Lower lobe of right lung (tissue), 2 donors: Measurements from ENCODE around the gene IFRD1. TPM values are rescaled to one million over a fixed set of nuclear protein-coding genes. Genes with fewer than 3 reads are reported as not detected.

Experiments
- ATAC-seq, 2 donors: fragments of 200-7000 bp; cut with Tn5 transposase; one replicate each; pipeline ENCODE4 v1.9.1; 2020 to 2022; ENCODE audit warnings: mild to moderate bottlenecking in 2 of 2, moderate library complexity in 2 of 2
- DNase-seq: peaks from one replicate; pipeline ENCODE4 v3.0.0-alpha.2; 2020
- H3K27ac ChIP-seq: fragments of 200-600 bp; one replicate; pipeline ENCODE4 v1.8.0; 2022
- H3K27me3 ChIP-seq: fragments of 200-600 bp; one replicate; pipeline ENCODE4 v1.8.0; 2022; ENCODE audit warnings: low read depth
- H3K36me3 ChIP-seq: fragments of 200-600 bp; one replicate; pipeline ENCODE4 v1.8.0; 2022; ENCODE audit warnings: mild to moderate bottlenecking
- H3K4me1 ChIP-seq: fragments of 200-600 bp; one replicate; pipeline ENCODE4 v1.8.0; 2022
- H3K4me3 ChIP-seq: fragments of 200-600 bp; one replicate; pipeline ENCODE4 v1.8.0; 2022; ENCODE audit warnings: mild to moderate bottlenecking
- H3K9me3 ChIP-seq: fragments of 200-600 bp; one replicate; pipeline ENCODE4 v1.8.0; 2022
- intact Hi-C: fragments of 100-400 bp; cut with DNase I; formaldehyde crosslinking; loops from one replicate; pipeline ENCODE4 v1.11.0; 2022
- total RNA-seq: library from RNA; stranded (reverse); fragmentation: NEBNext Ultra II Directional; extraction: Animal tissue kit (Norgen Biotek cat#: 25700); gene quantifications from one replicate; pipeline ENCODE4 v1.2.1, GENCODE V29; 2021
- TF ChIP-seq, protein P1 (sequence below): fragments of 200-600 bp; IDR thresholded peaks from one replicate; pipeline ENCODE4 v1.8.0; 2022; ENCODE audit warnings: antibody characterized with exemption, mild to moderate bottlenecking
- donor health status: DM: no; HTN: yes; CAD: no; lungs with severe emphysema.

The IFRD1 gene
- total RNA-seq, 1 donor from 2014 or later, result 46.9 TPM

DNA sequence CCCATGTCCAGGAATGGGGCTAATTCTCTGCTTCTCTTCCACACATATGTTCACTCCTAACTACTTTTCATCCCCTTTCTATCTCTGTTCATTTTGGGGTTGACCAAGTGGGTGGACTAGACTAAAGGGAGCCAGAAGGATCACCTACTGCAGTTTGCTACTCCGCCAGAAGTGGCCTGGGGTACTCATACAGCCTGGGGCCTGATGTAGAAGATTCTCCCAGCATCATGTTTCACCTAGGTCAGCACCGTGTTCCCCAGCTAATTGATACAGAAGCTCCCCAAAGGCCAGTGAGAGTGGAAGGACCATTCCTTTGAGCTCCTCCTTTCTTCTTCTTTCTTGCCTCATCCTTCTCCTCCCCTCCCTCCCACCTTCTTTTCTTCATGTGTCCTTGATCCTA is 19.6 kb upstream of the IFRD1 start:
- intact Hi-C loops, result no loop called here
- H3K27ac ChIP-seq, result no peak overlapping the region
- TF ChIP-seq, protein P1, sequence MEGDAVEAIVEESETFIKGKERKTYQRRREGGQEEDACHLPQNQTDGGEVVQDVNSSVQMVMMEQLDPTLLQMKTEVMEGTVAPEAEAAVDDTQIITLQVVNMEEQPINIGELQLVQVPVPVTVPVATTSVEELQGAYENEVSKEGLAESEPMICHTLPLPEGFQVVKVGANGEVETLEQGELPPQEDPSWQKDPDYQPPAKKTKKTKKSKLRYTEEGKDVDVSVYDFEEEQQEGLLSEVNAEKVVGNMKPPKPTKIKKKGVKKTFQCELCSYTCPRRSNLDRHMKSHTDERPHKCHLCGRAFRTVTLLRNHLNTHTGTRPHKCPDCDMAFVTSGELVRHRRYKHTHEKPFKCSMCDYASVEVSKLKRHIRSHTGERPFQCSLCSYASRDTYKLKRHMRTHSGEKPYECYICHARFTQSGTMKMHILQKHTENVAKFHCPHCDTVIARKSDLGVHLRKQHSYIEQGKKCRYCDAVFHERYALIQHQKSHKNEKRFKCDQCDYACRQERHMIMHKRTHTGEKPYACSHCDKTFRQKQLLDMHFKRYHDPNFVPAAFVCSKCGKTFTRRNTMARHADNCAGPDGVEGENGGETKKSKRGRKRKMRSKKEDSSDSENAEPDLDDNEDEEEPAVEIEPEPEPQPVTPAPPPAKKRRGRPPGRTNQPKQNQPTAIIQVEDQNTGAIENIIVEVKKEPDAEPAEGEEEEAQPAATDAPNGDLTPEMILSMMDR, result no peak
- H3K4me1 ChIP-seq, result no peaks in the 10 kb centered on the region
- DNase-seq (no peak), ATAC-seq (no peak)
- H3K36me3 ChIP-seq, result no peaks in the 10 kb centered on the region
- H3K9me3 ChIP-seq, result no peaks in the 10 kb centered on the region
- no peaks in the 10 kb centered on the region for H3K27me3 ChIP-seq
- no peak overlapping the region for H3K4me3 ChIP-seq

DNA sequence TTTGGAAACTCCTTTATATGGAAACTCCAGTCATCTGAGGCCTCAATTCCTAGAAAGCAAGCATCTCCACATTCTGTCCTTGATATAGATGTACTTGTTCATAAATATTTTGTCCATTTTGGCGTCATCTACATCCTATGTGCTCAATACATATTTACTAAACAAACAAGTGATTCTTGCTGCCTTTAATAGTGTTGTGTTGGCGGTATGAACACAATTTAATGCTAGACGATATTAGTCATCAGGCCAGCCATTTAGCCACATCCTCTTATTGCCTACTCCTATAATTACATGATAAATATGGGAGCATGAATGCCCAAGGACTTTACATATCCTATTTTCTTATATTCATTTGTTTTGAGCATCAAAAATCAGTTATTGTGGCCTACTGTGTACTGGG is 18.5 kb upstream of the IFRD1 start:
- Histone ChIP-seq H3K4me1 (no peaks in the 10 kb centered on the region), H3K9me3 (no peaks in the 10 kb centered on the region), H3K27me3 (no peaks in the 10 kb centered on the region), H3K27ac (no peak overlapping the region), H3K4me3 (no peak overlapping the region), H3K36me3 (no peaks in the 10 kb centered on the region)
- intact Hi-C loops, result no loop called here
- ATAC-seq (no peak), DNase-seq (no peak)
- TF ChIP-seq, protein P1, result no peak

DNA sequence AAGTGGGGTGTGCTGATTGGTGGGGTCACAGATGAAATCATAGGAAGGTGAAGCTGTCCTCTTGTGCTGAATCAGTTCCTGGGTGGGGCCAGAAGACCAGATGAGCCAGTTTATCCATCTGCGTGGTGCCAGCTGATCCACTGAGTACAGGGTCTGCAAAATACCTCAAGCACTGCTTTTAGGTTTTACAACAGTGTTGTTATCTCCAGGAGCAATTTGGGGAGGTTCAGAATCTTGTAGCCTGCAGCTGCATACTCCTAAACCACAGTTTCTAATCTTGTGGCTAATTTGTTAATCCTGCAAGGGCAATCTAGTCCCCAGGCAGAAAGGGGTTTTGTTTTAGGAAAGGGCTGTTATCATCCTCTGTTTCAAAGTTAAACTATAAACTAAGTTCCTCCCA is 17.0 kb upstream of the IFRD1 start:
- intact Hi-C loops, result no loop called here
- DNase-seq, result no peak
- H3K4me1 ChIP-seq, result no peaks in the 10 kb centered on the region
- no peaks in the 10 kb centered on the region for H3K9me3 ChIP-seq
- no peaks in the 10 kb centered on the region for H3K27me3 ChIP-seq
- TF ChIP-seq, protein P1, result no peak
- no peak overlapping the region for H3K27ac ChIP-seq
- H3K4me3 ChIP-seq, result no peak overlapping the region
- ATAC-seq, result no peak
- no peaks in the 10 kb centered on the region for H3K36me3 ChIP-seq

DNA sequence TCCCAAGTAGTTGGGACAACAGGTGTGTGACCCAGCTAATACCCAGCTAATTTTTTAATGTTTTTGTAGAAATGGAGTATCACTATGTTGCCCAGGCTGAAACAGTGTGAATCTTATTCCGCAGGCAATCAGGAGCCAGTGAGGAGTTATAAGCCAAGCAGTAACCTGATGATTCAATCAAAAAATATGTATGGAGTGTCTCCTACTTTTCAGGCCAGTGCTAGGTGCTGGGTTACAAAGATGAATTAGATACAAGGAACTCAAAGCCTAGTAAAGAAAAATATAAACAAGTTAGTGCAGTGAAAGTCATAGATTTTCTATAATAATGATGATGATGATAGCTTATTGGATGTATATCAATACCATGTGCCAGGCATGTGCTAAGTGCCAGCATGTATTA is 13.2 kb upstream of the IFRD1 start:
- Histone ChIP-seq H3K36me3 (no peaks in the 10 kb centered on the region), H3K4me3 (no peak overlapping the region), H3K27me3 (no peaks in the 10 kb centered on the region), H3K9me3 (no peaks in the 10 kb centered on the region), H3K27ac (no peak overlapping the region), H3K4me1 (no peaks in the 10 kb centered on the region)
- TF ChIP-seq, protein P1, result no peak
- ATAC-seq (no peak), DNase-seq (no peak)
- intact Hi-C loops, result no loop called here

DNA sequence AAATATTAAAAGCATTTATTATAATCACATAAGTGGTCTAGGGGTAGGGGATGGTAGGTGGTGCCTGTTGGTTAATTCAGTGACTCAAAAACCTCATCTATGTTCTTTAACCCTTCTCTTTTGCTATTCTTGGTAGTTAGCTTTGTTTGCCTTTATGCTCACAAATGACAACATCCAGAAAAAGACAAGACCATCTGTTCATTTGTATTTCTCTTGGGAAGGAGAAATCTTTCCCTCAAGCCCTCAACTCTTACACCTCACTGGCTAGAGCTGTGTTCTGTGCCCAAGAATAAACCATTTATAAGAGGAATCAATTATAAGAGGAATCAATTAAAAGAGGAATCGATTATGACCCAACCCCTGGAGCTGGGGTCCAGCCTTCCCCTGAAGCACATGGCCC is 10.8 kb upstream of the IFRD1 start:
- no peaks in the 10 kb centered on the region for H3K36me3 ChIP-seq
- DNase-seq (no peak), ATAC-seq (no peak)
- no peaks in the 10 kb centered on the region for H3K4me1 ChIP-seq
- no peaks in the 10 kb centered on the region for H3K9me3 ChIP-seq
- TF ChIP-seq, protein P1, result no peak
- no peak overlapping the region for H3K4me3 ChIP-seq
- intact Hi-C loops, result no loop called here
- H3K27me3 ChIP-seq, result no peaks in the 10 kb centered on the region
- H3K27ac ChIP-seq, result no peak overlapping the region

DNA sequence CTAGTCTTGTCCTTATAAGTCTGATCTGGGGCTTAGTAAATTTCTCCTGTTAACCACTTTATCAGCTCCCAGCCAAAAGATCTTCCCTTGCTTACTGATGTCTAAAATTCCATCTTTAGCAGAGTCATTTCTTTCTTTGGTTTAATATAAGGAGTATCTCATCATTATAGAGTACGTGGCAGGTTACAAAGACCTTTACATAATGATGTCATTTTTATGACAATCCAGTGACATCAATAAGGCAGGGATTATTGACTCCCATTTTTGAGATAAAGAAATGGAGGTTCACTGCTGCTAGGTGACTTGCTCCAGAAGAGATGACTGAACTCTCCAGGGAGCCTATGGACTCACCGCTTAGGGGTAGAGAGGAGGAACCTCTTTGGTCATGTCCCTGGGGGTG is 8.1 kb upstream of the IFRD1 start:
- DNase-seq, result no peak
- TF ChIP-seq, protein P1, result no peak
- no peaks in the 10 kb centered on the region for H3K36me3 ChIP-seq
- H3K27ac ChIP-seq, result no peak overlapping the region
- ATAC-seq, result no peak
- no peaks in the 10 kb centered on the region for H3K9me3 ChIP-seq
- no peaks in the 10 kb centered on the region for H3K4me1 ChIP-seq
- no peaks in the 10 kb centered on the region for H3K27me3 ChIP-seq
- intact Hi-C loops, result no loop called here
- no peak overlapping the region for H3K4me3 ChIP-seq
